H1 (cell line): ENCODE results near the gene LITAF. TPM values are rescaled to one million over a fixed set of nuclear protein-coding genes. Genes with fewer than 3 reads are reported as not detected.

Experiments used
- CTCF ChIA-PET: fragments of 300-600 bp; sonication (Branson Sonifier 250); formaldehyde crosslinking; loops from one replicate; lab custom pipeline; 2021; ENCODE audit not compliant: partially characterized antibody; lab: Charles Lee
- POLR2A ChIA-PET: fragments of 300-600 bp; sonication (Branson Sonifier 250); formaldehyde crosslinking; loops from one replicate; lab custom pipeline; 2021; ENCODE audit warnings: inconsistent platforms; ENCODE audit not compliant: partially characterized antibody; lab: Charles Lee
- DNase-seq, 2 experiments: peaks; one replicate each; pipeline versions ENCODE4 v3.0.0 to v3.0.0-alpha.2; 2010 to 2022; ENCODE audit warnings: low spot score in 2 of 2, low read depth in 1 of 2, mixed read lengths in 1 of 2
- FAIRE-seq: peaks from 2 replicates; lab custom pipeline; 2011; peaks lifted over from hg19 to GRCh38; lab: Jason Lieb, UNC
- H2AFZ ChIP-seq: 2 replicates; pipeline ENCODE4 v1.8.1; 2012; ENCODE audit warnings: low read length, inconsistent platforms
- H2AK5ac ChIP-seq: 2 replicates; pipeline ENCODE4 v1.6.1; 2013; ENCODE audit warnings: low read depth, low read length
- H2BK120ac ChIP-seq: replicated peaks from 2 replicates; pipeline ENCODE3; 2013; ENCODE audit warnings: low read depth, low read length, inconsistent platforms
- H2BK12ac ChIP-seq: 2 replicates; pipeline ENCODE4 v1.6.1; 2013; ENCODE audit warnings: low read depth, low read length
- H2BK15ac ChIP-seq: 2 replicates; pipeline ENCODE4 v1.6.1; 2013; ENCODE audit warnings: low read length
- H2BK20ac ChIP-seq: 2 replicates; pipeline ENCODE4 v1.6.1; 2013; ENCODE audit warnings: low read length
- H2BK5ac ChIP-seq: 2 replicates; pipeline ENCODE4 v1.6.1; 2013; ENCODE audit warnings: low read depth, low read length
- H3K14ac ChIP-seq: 2 replicates; pipeline ENCODE4 v1.6.1; 2013; ENCODE audit warnings: inconsistent platforms; ENCODE audit not compliant: insufficient read length
- H3K18ac ChIP-seq: 2 replicates; pipeline ENCODE4 v1.6.1; 2013; ENCODE audit warnings: low read length; ENCODE audit errors: extremely low read depth
- H3K23ac ChIP-seq: 2 replicates; pipeline ENCODE4 v1.6.1; 2013; ENCODE audit warnings: inconsistent platforms; ENCODE audit not compliant: insufficient read length
- H3K23me2 ChIP-seq: 2 replicates; pipeline ENCODE4 v1.6.1; 2013; ENCODE audit warnings: low read depth, low read length
- H3K27ac ChIP-seq: 2 replicates; pipeline ENCODE4 v1.6.1; 2011; ENCODE audit warnings: low read depth, low read length, inconsistent platforms
- H3K27me3 ChIP-seq, 4 experiments: replicated peaks in 1 of 4; 1 replicate in 1 of 4; 2 replicates in 3 of 4; pipeline versions ENCODE4 v1.6.1 to v1.8.1; 2011 to 2013; ENCODE audit warnings: low read length in 3 of 4, mild to moderate bottlenecking in 3 of 4, inconsistent platforms in 2 of 4, mixed read lengths in 2 of 4, moderate library complexity in 1 of 4; ENCODE audit not compliant: control insufficient read depth in 3 of 4, insufficient read depth in 3 of 4; ENCODE audit errors: extremely low read depth in 1 of 4
- H3K36me3 ChIP-seq, 4 experiments: 2 replicates each; pipeline versions ENCODE4 v1.6.1 to v1.8.1; 2011 to 2013; ENCODE audit warnings: mild to moderate bottlenecking in 4 of 4, low read length in 3 of 4, moderate library complexity in 2 of 4, control low read depth in 1 of 4, inconsistent platforms in 1 of 4; ENCODE audit not compliant: insufficient read depth in 4 of 4, control insufficient read depth in 2 of 4
- H3K4ac ChIP-seq: replicated peaks from 2 replicates; pipeline ENCODE3; 2013; ENCODE audit warnings: low read length, low read depth, mixed read lengths, inconsistent platforms; ENCODE audit not compliant: insufficient read length
- H3K4me1 ChIP-seq, 4 experiments: replicated peaks in 1 of 4; 1 replicate in 1 of 4; 2 replicates in 3 of 4; pipeline versions ENCODE4 v1.6.1 to v1.8.1; 2011 to 2013; ENCODE audit warnings: low read length in 3 of 4, inconsistent platforms in 2 of 4, mixed read lengths in 1 of 4; ENCODE audit not compliant: insufficient read depth in 4 of 4, control insufficient read depth in 3 of 4
- H3K4me2 ChIP-seq, 2 experiments: 2 replicates each; pipeline versions ENCODE4 v1.6.1 to v1.8.1; 2011 to 2013; ENCODE audit warnings: low read depth in 2 of 2, low read length in 2 of 2, control low read depth in 1 of 2, inconsistent platforms in 1 of 2, mild to moderate bottlenecking in 1 of 2; ENCODE audit not compliant: insufficient read depth in 1 of 2
- H3K4me3 ChIP-seq, 4 experiments: fragments of 200-600, 300-600 bp in 1 of 4; sonication (generic), shearing (Covaris generic), sonication (Bioruptor Twin) in 1 of 4; 2 replicates each; pipeline versions ENCODE4 v1.5.1 to v1.8.1; 2011 to 2016; ENCODE audit warnings: low read length in 4 of 4, low read depth in 3 of 4, control low read depth in 2 of 4, inconsistent platforms in 2 of 4, mild to moderate bottlenecking in 2 of 4, mixed read lengths in 1 of 4, moderate library complexity in 1 of 4; ENCODE audit not compliant: insufficient read depth in 2 of 4; ENCODE audit errors: extremely low read depth in 1 of 4
- H3K56ac ChIP-seq: replicated peaks from 2 replicates; pipeline ENCODE3; 2013; ENCODE audit warnings: low read depth, mild to moderate bottlenecking, mixed read lengths, low read length, inconsistent platforms; ENCODE audit not compliant: insufficient read length
- H3K79me1 ChIP-seq: 2 replicates; pipeline ENCODE4 v1.6.1; 2013; ENCODE audit warnings: low read depth, low read length, control low read depth
- H3K79me2 ChIP-seq, 2 experiments: 2 replicates each; pipeline versions ENCODE4 v1.6.1 to v1.8.1; 2012 to 2013; ENCODE audit warnings: low read length in 2 of 2, mild to moderate bottlenecking in 2 of 2, inconsistent platforms in 1 of 2; ENCODE audit not compliant: insufficient read depth in 2 of 2, control insufficient read depth in 1 of 2
- H3K9ac ChIP-seq, 4 experiments: replicated peaks in 1 of 4; 1 replicate in 1 of 4; 2 replicates in 3 of 4; pipeline versions ENCODE4 v1.6.1 to v1.8.1; 2011 to 2013; ENCODE audit warnings: low read depth in 3 of 4, low read length in 3 of 4, control low read depth in 2 of 4, mild to moderate bottlenecking in 2 of 4, moderate library complexity in 2 of 4, inconsistent platforms in 1 of 4; ENCODE audit errors: extremely low read depth in 1 of 4
- H3K9me3 ChIP-seq, 2 experiments: 2 replicates each; pipeline versions ENCODE4 v1.6.1 to v1.8.1; 2012 to 2013; ENCODE audit warnings: mild to moderate bottlenecking in 2 of 2, moderate library complexity in 2 of 2, control low read depth in 1 of 2, inconsistent platforms in 1 of 2, low read depth in 1 of 2, low read length in 1 of 2, mixed read lengths in 1 of 2; ENCODE audit not compliant: insufficient read depth in 2 of 2
- H4K20me1 ChIP-seq, 2 experiments: replicated peaks in 1 of 2; 2 replicates each; pipeline versions ENCODE3 to v1.8.1; 2011 to 2013; ENCODE audit warnings: inconsistent platforms in 2 of 2, low read length in 2 of 2, mild to moderate bottlenecking in 1 of 2; ENCODE audit not compliant: insufficient read depth in 2 of 2, control insufficient read depth in 1 of 2
- H4K5ac ChIP-seq: 2 replicates; pipeline ENCODE4 v1.6.1; 2013; ENCODE audit warnings: low read length, low read depth, mixed read lengths, inconsistent platforms; ENCODE audit not compliant: insufficient read length
- H4K8ac ChIP-seq: 2 replicates; pipeline ENCODE4 v1.8.0; 2013; ENCODE audit warnings: mild to moderate bottlenecking, moderate library complexity, low read length, inconsistent platforms; ENCODE audit not compliant: insufficient read depth; ENCODE audit errors: extremely low read depth
- H4K91ac ChIP-seq: replicated peaks from 2 replicates; pipeline ENCODE3; 2013; ENCODE audit warnings: low read length, mixed read lengths, inconsistent platforms; ENCODE audit not compliant: insufficient read length
- EP300 ChIP-seq, 2 experiments: IDR thresholded peaks; 1 replicate in 1 of 2; 2 replicates in 1 of 2; pipeline ENCODE4 v1.6.1; 2011 to 2012; ENCODE audit warnings: low read depth in 2 of 2, low read length in 2 of 2, mild to moderate bottlenecking in 2 of 2, borderline replicate concordance in 1 of 2, inconsistent platforms in 1 of 2, moderate library complexity in 1 of 2
- GTF2F1 ChIP-seq: IDR thresholded peaks from 2 replicates; pipeline ENCODE4 v1.6.1; 2012; ENCODE audit warnings: low read depth, low read length, improper control_type of control experiment, borderline replicate concordance
- HDAC6 ChIP-seq: IDR thresholded peaks from one replicate; pipeline ENCODE4 v1.7.1; 2012; ENCODE audit warnings: low read depth, mild to moderate bottlenecking, inconsistent platforms, low read length, moderate library complexity
- POU5F1 ChIP-seq: IDR thresholded peaks from 2 replicates; pipeline ENCODE4 v1.6.1; 2011; ENCODE audit warnings: low read depth, mild to moderate bottlenecking, low read length, moderate library complexity
- RFX5 ChIP-seq: IDR thresholded peaks from 2 replicates; pipeline ENCODE4 v1.6.1; 2011; ENCODE audit warnings: low read depth, low read length, improper control_type of control experiment, borderline replicate concordance
- RNF2 ChIP-seq: fragments of 200-900, 300-1000 bp; sonication (generic); IDR thresholded peaks from 2 replicates; pipeline ENCODE4 v1.7.1; 2016; ENCODE audit warnings: borderline replicate concordance, low read depth, mild to moderate bottlenecking, antibody characterized with exemption, low read length; ENCODE audit not compliant: poor library complexity, severe bottlenecking; ENCODE audit errors: missing control alignments
- TAF1 ChIP-seq: IDR thresholded peaks from 2 replicates; pipeline ENCODE4 v1.6.1; 2011; ENCODE audit warnings: mild to moderate bottlenecking, low read depth, low read length
- TCF12 ChIP-seq: IDR thresholded peaks from 2 replicates; pipeline ENCODE4 v1.6.1; 2011; ENCODE audit warnings: low read depth, mild to moderate bottlenecking, low read length
- YY1 ChIP-seq: IDR thresholded peaks from 2 replicates; pipeline ENCODE4 v1.6.1; 2011; ENCODE audit warnings: low read depth, mild to moderate bottlenecking, low read length
- WGBS, 2 experiments: shearing (Covaris generic) in 1 of 2; methylation state at CpG; one replicate each; pipeline versions ENCODE4 v1.1.6 to v1.1.7; 2013 to 2015; ENCODE audit warnings: low lambda C conversion rate in 2 of 2, mixed read lengths in 2 of 2, inconsistent platforms in 1 of 2, low coverage in 1 of 2, missing lambda C conversion rate in 1 of 2; ENCODE audit not compliant: insufficient replicate concordance in 2 of 2, insufficient coverage in 1 of 2, insufficient read length in 1 of 2; ENCODE audit errors: extremely low coverage in 1 of 2, missing lambda C conversion rate in 1 of 2; 5-methylcytosine and 5-hydroxymethylcytosine counted together
- polyA plus RNA-seq, 7 experiments: library from polyadenylated mRNA; depleted of rRNA in 3 of 7; stranded (reverse) in 5 of 7; unstranded in 2 of 7; fragments of >200 nt in 5 of 7; fragments of 200-250 nt in 2 of 7; gene quantifications; 1 replicate in 5 of 7; 2 replicates in 1 of 7; 4 replicates in 1 of 7; pipeline versions ENCODE4 v1.2.1 to v1.2.3, GENCODE V29; 2011 to 2013; ENCODE audit warnings: missing spikeins in 2 of 7, mixed read lengths in 2 of 7
- total RNA-seq: library from RNA; stranded (reverse); fragmentation: NEBNext Ultra II Directional; extraction: Animal tissue kit (Norgen Biotek cat#: 25700); gene quantifications from 2 replicates; pipeline ENCODE4 v1.2.1, GENCODE V29; 2021

LITAF gene
- total and polyA plus RNA-seq, 2 of the 8 experiments (the other 6 are each of a cell fraction or from before 2014, with no cell fraction given) = 165 to 205 TPM

DNA sequence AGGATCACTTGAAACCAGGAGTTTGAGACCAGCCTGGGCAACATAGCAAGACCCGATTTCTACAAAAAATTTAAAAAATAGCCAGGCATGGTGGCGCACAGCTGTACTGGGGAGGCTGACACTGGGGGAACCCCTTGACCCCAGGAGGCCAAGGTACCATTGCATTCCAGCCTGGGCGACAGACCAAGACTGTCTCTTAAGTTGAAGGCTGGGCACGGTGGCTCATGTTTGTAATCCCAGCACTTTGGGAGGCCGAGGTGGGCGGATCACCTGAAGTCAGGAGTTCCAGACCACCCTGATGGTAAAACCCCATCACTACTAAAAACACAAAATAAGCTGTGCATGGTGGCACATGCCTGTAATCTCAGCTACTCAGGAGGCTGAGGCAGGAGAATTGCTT lies 74.9 kb downstream of the LITAF start:
- Histone ChIP-seq H2AFZ (no peak overlapping the region), H2BK120ac (no peak overlapping the region), H3K27ac (no peak overlapping the region), H2BK20ac (no peak overlapping the region), H3K79me1 (no peaks in the 10 kb centered on the region), H3K27me3 (no peaks in the 10 kb centered on the region), H3K18ac (no peak overlapping the region), H3K79me2 (no peaks in the 10 kb centered on the region), H3K56ac (no peak overlapping the region), H3K4me3 (no peak overlapping the region)
- DNase-seq (no peak), FAIRE-seq (no peak)
- TF ChIP-seq RFX5 = no peak
- TF ChIP-seq TAF1 = no peak
- TF ChIP-seq TCF12 = no peak
- no peak for TF ChIP-seq RNF2
- no peak for TF ChIP-seq GTF2F1
- TF ChIP-seq YY1 = no peak
- no peak for TF ChIP-seq EP300 (IDR thresholded peaks at IDR 0.05; ENCODE audit: borderline replicate concordance in 1 of 2, low read depth in 2 of 2, low read length in 2 of 2)
- TF ChIP-seq HDAC6 = no peak
- no peak for TF ChIP-seq POU5F1
- TF ChIP-seq, all 59 proteins: peak for 0
- Histone ChIP-seq H3K4me2 (no peak overlapping the region), H3K4ac (no peak overlapping the region), H2BK15ac (no peak overlapping the region), H3K23me2 (no peaks in the 10 kb centered on the region; the same call in 1 of the 2 replicates), H3K9ac (no peak overlapping the region), H4K5ac (no peak overlapping the region), H4K20me1 (no peaks in the 10 kb centered on the region), H3K23ac (no peak overlapping the region), H3K36me3 (no peaks in the 10 kb centered on the region), H3K14ac (no peak overlapping the region), H2BK12ac (no peak overlapping the region), H3K4me1 (peaks cover 0 to 9% (median under 1%) of the 10 kb centered on the region in 4 experiments; a peak in 3 of 7 replicates), H4K91ac (no peak overlapping the region), H3K9me3 (no peaks in the 10 kb centered on the region), H2AK5ac (no peak overlapping the region), H4K8ac (no peak overlapping the region), H2BK5ac (no peak overlapping the region)
- 90% methylated on average over 6 of the region's 6 CpGs; no CpG with 5 or more reads in 1 of the 2 experiments for WGBS, 2 experiments
- ChIA-PET POLR2A (no interaction called here), CTCF (interaction anchor here (1.1 to 2.1 kb wide), 2 partner anchors 20 to 37 kb away, joined by 3 to 9 read pairs; no protein-coding TSS in a partner anchor)
